Esophagus muscularis mucosa (tissue), 4 donors: ENCODE data around the gene PAEP. TPM values are rescaled to one million over a fixed set of nuclear protein-coding genes. Genes with fewer than 3 reads are reported as not detected.

Source experiments
- DNase-seq: peaks from one replicate; pipeline ENCODE4 v3.0.0-alpha.2; 2017; ENCODE audit errors: extremely low spot score
- H3K27ac ChIP-seq, 4 donors: fragments of 200-600 bp; sonication (generic); replicated peaks in 1 of 4; 1 replicate in 3 of 4; 2 replicates in 1 of 4; pipeline ENCODE4 v1.5.1; 2016 to 2019; ENCODE audit warnings: mild to moderate bottlenecking in 1 of 4
- H3K27me3 ChIP-seq, 4 donors: fragments of 200-600 bp; sonication (generic); one replicate each; pipeline versions ENCODE4 v1.5.1 to v1.6.0; 2016 to 2019
- H3K36me3 ChIP-seq, 4 donors: fragments of 200-600 bp; sonication (generic); one replicate each; pipeline ENCODE4 v1.5.1; 2016 to 2019
- H3K4me1 ChIP-seq, 4 donors: fragments of 200-600 bp; sonication (generic); one replicate each; pipeline ENCODE4 v1.5.1; 2016 to 2019
- H3K4me3 ChIP-seq, 4 donors: fragments of 200-600 bp; sonication (generic); 1 replicate in 2 of 4; 2 replicates in 2 of 4; pipeline ENCODE4 v1.5.1; 2016 to 2019; ENCODE audit warnings: mild to moderate bottlenecking in 4 of 4, moderate library complexity in 1 of 4
- H3K9me3 ChIP-seq, 4 donors: fragments of 200-600 bp; sonication (generic); 1 replicate in 3 of 4; 2 replicates in 1 of 4; pipeline ENCODE4 v1.5.1; 2016 to 2019
- CTCF ChIP-seq, 3 experiments: fragments of 200-600 bp in 2 of 3; fragments of 450-650 bp in 1 of 3; sonication (generic) in 2 of 3; IDR thresholded peaks; one replicate each; pipeline ENCODE4 v1.5.1; 2017 to 2019; ENCODE audit warnings: antibody characterized with exemption in 3 of 3, mild to moderate bottlenecking in 2 of 3, moderate library complexity in 1 of 3
- EP300 ChIP-seq: sonication (generic); formaldehyde crosslinking; IDR thresholded peaks from one replicate; pipeline ENCODE4 v1.6.1; 2017; ENCODE audit warnings: antibody characterized with exemption
- POLR2A ChIP-seq: fragments of 450-650 bp; IDR thresholded peaks from one replicate; pipeline ENCODE4 v1.6.1; 2017; ENCODE audit warnings: antibody characterized with exemption, moderate library complexity, mild to moderate bottlenecking, low read depth
- POLR2AphosphoS5 ChIP-seq, 2 donors: sonication (generic); formaldehyde crosslinking; IDR thresholded peaks; one replicate each; pipeline ENCODE4 v1.6.1; 2017; ENCODE audit warnings: antibody characterized with exemption in 2 of 2
- WGBS: methylation state at CpG from one replicate; pipeline ENCODE4 v1.1.5; 2018; 5-methylcytosine and 5-hydroxymethylcytosine counted together
- intact Hi-C: fragments of 100-400 bp; cut with DNase I; formaldehyde crosslinking; loops from one replicate; pipeline ENCODE4 v1.15.1; 2023
- total RNA-seq, 4 donors: library from RNA; depleted of rRNA; stranded (reverse); fragments of >200 nt; gene quantifications; one replicate each; pipeline versions ENCODE4 v1.1.0 to v1.2.1, GENCODE V29; 2016

PAEP gene
- total RNA-seq, 4 donors from 2014 or later, result not detected

DNA sequence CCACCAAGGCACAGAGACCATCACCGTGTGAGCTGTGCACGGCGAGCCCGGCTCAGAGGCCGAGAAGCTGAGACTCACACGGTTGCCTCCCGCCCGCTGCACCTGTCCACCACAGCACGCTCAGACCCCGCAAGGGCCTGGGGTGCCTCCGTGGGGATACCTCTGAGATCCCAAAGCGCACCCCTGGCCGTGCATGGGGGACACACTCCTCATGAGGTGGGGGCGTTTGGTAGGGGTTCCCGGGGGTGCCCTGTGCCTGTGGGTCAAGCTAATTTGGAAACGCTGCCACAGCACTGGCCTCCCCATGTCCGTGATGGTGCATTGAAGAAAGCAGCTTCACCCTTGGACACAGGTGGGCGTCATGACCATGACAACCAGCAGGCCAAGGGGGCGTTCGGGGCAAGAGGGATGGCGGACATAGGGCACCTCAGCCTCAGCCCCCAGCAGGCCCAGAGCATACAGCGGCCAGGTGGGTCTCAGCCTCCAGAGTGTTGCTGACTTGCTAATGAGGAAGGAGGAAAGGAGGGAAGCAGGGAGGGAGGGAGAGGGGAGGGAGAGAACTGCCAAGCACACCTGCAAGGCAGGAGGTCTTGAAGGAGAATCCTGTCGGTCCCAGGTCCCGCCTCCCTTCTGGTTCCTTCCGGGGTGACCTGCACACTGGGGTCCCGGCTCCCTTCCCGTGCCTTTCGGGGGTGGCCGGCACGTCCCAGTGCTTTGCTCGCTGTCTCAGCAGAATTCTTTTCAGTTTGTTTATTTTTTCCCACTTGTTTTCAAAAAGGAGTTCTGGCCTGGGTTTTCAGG is 43.1 kb downstream of the PAEP start:
- Histone ChIP-seq H3K36me3 (no peaks in the 10 kb centered on the region), H3K27me3 (peaks cover 0 to 62% (median 2%) of the 10 kb centered on the region in 4 donors), H3K4me1 (peaks cover 0 to 6% (median 2%) of the 10 kb centered on the region in 4 donors), H3K27ac (no peak overlapping the region), H3K9me3 (no peaks in the 10 kb centered on the region), H3K4me3 (no peak overlapping the region)
- intact Hi-C loops, result loop anchor here (10.0 kb wide), 1 partner anchor 680 kb away; no protein-coding TSS in a partner anchor
- 65% methylated on average over 9 of the region's 31 CpGs for WGBS
- TF ChIP-seq EP300 (no peak), CTCF (IDR thresholded peaks at IDR 0.05) (no peak), POLR2A (no peak), POLR2AphosphoS5 (IDR thresholded peaks at IDR 0.05) (no peak)
- DNase-seq, result peak; percentile 68

GRCh38 chr9:135605238-135605781 is 43.8 kb downstream of the PAEP start:
- H3K9me3 ChIP-seq, result no peaks in the 10 kb centered on the region
- TF ChIP-seq POLR2AphosphoS5 (IDR thresholded peaks at IDR 0.05) (no peak), EP300 (no peak), CTCF (IDR thresholded peaks at IDR 0.05) (no peak), POLR2A (no peak)
- DNase-seq, result peak; percentile 62
- peaks cover 0 to 59% (median 2%) of the 10 kb centered on the region in 4 donors for H3K27me3 ChIP-seq
- intact Hi-C loops, result loop anchor here (10.0 kb wide), 1 partner anchor 679 kb away; no protein-coding TSS in a partner anchor
- H3K4me1 ChIP-seq, result peaks cover 0 to 6% (median 2%) of the 10 kb centered on the region in 4 donors
- no peak overlapping the region for H3K4me3 ChIP-seq
- WGBS, result 54% methylated on average over 8 of the region's 14 CpGs
- H3K27ac ChIP-seq, result no peak overlapping the region
- H3K36me3 ChIP-seq, result no peaks in the 10 kb centered on the region

GRCh38 chr9:135606885-135607259 is 45.3 kb downstream of the PAEP start:
- WGBS, result 86% methylated on average over 11 of the region's 11 CpGs
- H3K4me3 ChIP-seq, result no peak overlapping the region
- no peaks in the 10 kb centered on the region for H3K9me3 ChIP-seq
- intact Hi-C loops, result loop anchor here (10.0 kb wide), 1 partner anchor 678 kb away; no protein-coding TSS in a partner anchor
- H3K36me3 ChIP-seq, result no peaks in the 10 kb centered on the region
- H3K27ac ChIP-seq, result no peak overlapping the region
- H3K4me1 ChIP-seq, result peaks cover 0 to 6% (median 2%) of the 10 kb centered on the region in 4 donors
- TF ChIP-seq POLR2AphosphoS5 (IDR thresholded peaks at IDR 0.05), result no peak
- TF ChIP-seq POLR2A, result no peak
- TF ChIP-seq CTCF (IDR thresholded peaks at IDR 0.05), result no peak
- TF ChIP-seq EP300, result no peak
- peak; percentile 87 for DNase-seq
- H3K27me3 ChIP-seq, result peaks cover 0 to 58% (median 2%) of the 10 kb centered on the region in 4 donors

DNA sequence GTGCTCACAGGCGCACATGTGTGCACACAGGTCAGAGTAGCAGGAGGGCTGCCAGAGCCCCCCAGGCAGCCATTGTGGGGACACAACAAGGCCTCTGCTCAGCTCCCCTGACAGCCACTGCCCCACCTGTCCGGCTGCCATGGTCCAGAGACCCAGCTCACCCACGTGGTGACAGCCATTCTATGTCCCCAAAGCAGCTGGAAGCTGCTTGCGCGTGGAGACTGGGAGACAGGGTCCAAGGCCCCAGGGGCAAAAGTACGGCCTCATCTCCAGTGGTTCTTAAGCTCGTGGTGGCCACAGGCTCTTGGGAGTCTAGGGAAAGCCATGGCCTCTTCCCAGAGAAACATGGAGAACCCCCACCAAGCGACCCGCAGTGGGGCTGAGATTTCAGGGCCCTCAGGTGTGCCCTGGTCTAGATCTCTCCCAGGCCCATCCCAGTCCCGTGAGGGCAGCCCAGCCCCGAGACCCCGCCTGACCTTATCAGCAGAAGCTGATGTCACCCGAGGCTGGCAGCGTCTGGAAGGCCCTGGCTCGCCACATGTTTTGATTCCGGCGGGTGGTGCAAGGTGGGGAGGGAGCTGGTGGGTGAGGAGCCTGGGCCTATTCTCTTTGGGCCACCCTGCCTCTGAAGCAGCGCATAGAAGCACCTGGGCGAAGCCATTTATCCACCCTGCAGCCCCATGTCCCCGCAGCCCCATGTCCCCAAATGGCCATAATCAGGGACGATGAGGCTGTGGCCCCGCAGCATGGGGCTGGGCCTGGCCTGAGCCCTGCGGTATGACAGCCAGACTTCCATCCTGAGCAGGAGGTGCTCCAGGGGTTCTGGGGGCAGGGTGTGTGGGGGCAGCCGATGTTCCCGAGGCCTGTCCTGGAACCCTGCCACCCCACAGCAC is 46.1 kb downstream of the PAEP start:
- peak; percentile 89 for DNase-seq

More for the DNA sequence above, 46.1 kb downstream of the PAEP start:
- WGBS, result 89% methylated on average over 5 of the region's 25 CpGs
- Histone ChIP-seq H3K4me1 (peaks cover 0 to 6% (median 2%) of the 10 kb centered on the region in 4 donors), H3K4me3 (no peak overlapping the region), H3K36me3 (no peaks in the 10 kb centered on the region), H3K27me3 (peaks cover 0 to 57% (median 1%) of the 10 kb centered on the region in 4 donors), H3K9me3 (no peaks in the 10 kb centered on the region), H3K27ac (no peak overlapping the region)
- TF ChIP-seq CTCF (IDR thresholded peaks at IDR 0.05), result no peak
- TF ChIP-seq POLR2A, result no peak
- TF ChIP-seq POLR2AphosphoS5 (IDR thresholded peaks at IDR 0.05), result no peak
- TF ChIP-seq EP300, result no peak
- intact Hi-C loops, result loop anchor here (10.0 kb wide), 1 partner anchor 677 kb away; no protein-coding TSS in a partner anchor
